Neural progenitor cell (in vitro differentiated cells): Measurements from ENCODE around the gene SPATA13.

ENCODE experiments used
- EZH2phosphoT487 ChIP-seq: fragments of 200-600 bp; sonication (generic); IDR thresholded peaks from 2 replicates; pipeline ENCODE4 v1.6.1; 2017; ENCODE audit warnings: antibody characterized with exemption
- TF ChIP-seq, protein P1 (sequence below): fragments of 200-600 bp; sonication (generic); IDR thresholded peaks from 2 replicates; pipeline ENCODE4 v1.5.1; 2017; ENCODE audit warnings: antibody characterized with exemption, mild to moderate bottlenecking

GRCh38 chr13:24138911-24139310, 21.6 kb upstream of the SPATA13 start:
- TF ChIP-seq, protein P1, sequence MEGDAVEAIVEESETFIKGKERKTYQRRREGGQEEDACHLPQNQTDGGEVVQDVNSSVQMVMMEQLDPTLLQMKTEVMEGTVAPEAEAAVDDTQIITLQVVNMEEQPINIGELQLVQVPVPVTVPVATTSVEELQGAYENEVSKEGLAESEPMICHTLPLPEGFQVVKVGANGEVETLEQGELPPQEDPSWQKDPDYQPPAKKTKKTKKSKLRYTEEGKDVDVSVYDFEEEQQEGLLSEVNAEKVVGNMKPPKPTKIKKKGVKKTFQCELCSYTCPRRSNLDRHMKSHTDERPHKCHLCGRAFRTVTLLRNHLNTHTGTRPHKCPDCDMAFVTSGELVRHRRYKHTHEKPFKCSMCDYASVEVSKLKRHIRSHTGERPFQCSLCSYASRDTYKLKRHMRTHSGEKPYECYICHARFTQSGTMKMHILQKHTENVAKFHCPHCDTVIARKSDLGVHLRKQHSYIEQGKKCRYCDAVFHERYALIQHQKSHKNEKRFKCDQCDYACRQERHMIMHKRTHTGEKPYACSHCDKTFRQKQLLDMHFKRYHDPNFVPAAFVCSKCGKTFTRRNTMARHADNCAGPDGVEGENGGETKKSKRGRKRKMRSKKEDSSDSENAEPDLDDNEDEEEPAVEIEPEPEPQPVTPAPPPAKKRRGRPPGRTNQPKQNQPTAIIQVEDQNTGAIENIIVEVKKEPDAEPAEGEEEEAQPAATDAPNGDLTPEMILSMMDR = no peak
- no peak for TF ChIP-seq EZH2phosphoT487
